Parathyroid adenoma (tissue), 2 donors: ENCODE data around the gene SLC38A4.

Source experiments
- H2AFZ ChIP-seq: fragments of 300-600 bp; sonication (generic); one replicate; pipeline ENCODE4 v1.7.0; 2017; ENCODE audit warnings: antibody characterized with exemption, mild to moderate bottlenecking
- H3K27ac ChIP-seq: fragments of 300-600 bp; sonication (generic); one replicate; pipeline ENCODE4 v1.7.0; 2017
- H3K27me3 ChIP-seq: fragments of 300-600 bp; sonication (generic); one replicate; pipeline ENCODE4 v1.7.0; 2017; ENCODE audit warnings: low read length; ENCODE audit not compliant: control insufficient read depth, insufficient read depth
- H3K36me3 ChIP-seq: fragments of 300-600 bp; sonication (generic); one replicate; pipeline ENCODE4 v1.7.0; 2017; ENCODE audit warnings: low read length; ENCODE audit not compliant: control insufficient read depth, insufficient read depth
- H3K4me1 ChIP-seq: fragments of 300-600 bp; sonication (generic); one replicate; pipeline ENCODE4 v1.7.0; 2017; ENCODE audit warnings: control low read depth
- H3K4me2 ChIP-seq: fragments of 300-600 bp; sonication (generic); one replicate; pipeline ENCODE4 v1.7.0; 2017; ENCODE audit warnings: low read length
- H3K4me3 ChIP-seq: fragments of 300-600 bp; sonication (generic); one replicate; pipeline ENCODE4 v1.7.0; 2017; ENCODE audit warnings: low read depth, low read length
- H3K79me2 ChIP-seq: fragments of 300-600 bp; sonication (generic); one replicate; pipeline ENCODE4 v1.7.0; 2017; ENCODE audit warnings: control low read depth
- H3K9ac ChIP-seq: fragments of 300-600 bp; sonication (generic); one replicate; pipeline ENCODE4 v1.7.0; 2017; ENCODE audit warnings: mild to moderate bottlenecking
- H3K9me3 ChIP-seq: fragments of 300-600 bp; sonication (generic); one replicate; pipeline ENCODE4 v1.7.0; 2017; ENCODE audit warnings: low read length; ENCODE audit not compliant: control insufficient read depth
- CTCF ChIP-seq: fragments of 300-600 bp; sonication (generic); IDR thresholded peaks from one replicate; pipeline ENCODE4 v1.7.0; 2017; ENCODE audit warnings: antibody characterized with exemption, mild to moderate bottlenecking
- donor health status: primary hyperparathyroidism.

SLC38A4 gene

GRCh38 chr12:46835785-46836184 is 10.0 kb upstream of the SLC38A4 start:
- Histone ChIP-seq H3K9ac (no peak overlapping the region), H2AFZ (no peak overlapping the region), H3K4me3 (no peak overlapping the region), H3K4me1 (peaks cover 2% of the 10 kb centered on the region), H3K27me3 (no peaks in the 10 kb centered on the region), H3K27ac (no peak overlapping the region), H3K9me3 (no peaks in the 10 kb centered on the region), H3K4me2 (no peak overlapping the region), H3K36me3 (no peaks in the 10 kb centered on the region), H3K79me2 (no peaks in the 10 kb centered on the region)
- no peak for TF ChIP-seq CTCF

- Histone ChIP-seq H3K9me3 (no peaks in the 10 kb centered on the region), H3K4me1 (peaks cover 2% of the 10 kb centered on the region), H3K36me3 (no peaks in the 10 kb centered on the region), H3K4me3 (peak overlapping the region; percentile 39), H3K9ac (no peak overlapping the region), H3K27ac (no peak overlapping the region), H3K4me2 (peak overlapping the region; percentile 68), H2AFZ (peak overlapping the region; percentile 54), H3K79me2 (no peaks in the 10 kb centered on the region), H3K27me3 (no peaks in the 10 kb centered on the region)
- TF ChIP-seq CTCF: no peak
Observed at GRCh38 chr12:46832130-46832704, 6.4 kb upstream of the SLC38A4 start.

DNA sequence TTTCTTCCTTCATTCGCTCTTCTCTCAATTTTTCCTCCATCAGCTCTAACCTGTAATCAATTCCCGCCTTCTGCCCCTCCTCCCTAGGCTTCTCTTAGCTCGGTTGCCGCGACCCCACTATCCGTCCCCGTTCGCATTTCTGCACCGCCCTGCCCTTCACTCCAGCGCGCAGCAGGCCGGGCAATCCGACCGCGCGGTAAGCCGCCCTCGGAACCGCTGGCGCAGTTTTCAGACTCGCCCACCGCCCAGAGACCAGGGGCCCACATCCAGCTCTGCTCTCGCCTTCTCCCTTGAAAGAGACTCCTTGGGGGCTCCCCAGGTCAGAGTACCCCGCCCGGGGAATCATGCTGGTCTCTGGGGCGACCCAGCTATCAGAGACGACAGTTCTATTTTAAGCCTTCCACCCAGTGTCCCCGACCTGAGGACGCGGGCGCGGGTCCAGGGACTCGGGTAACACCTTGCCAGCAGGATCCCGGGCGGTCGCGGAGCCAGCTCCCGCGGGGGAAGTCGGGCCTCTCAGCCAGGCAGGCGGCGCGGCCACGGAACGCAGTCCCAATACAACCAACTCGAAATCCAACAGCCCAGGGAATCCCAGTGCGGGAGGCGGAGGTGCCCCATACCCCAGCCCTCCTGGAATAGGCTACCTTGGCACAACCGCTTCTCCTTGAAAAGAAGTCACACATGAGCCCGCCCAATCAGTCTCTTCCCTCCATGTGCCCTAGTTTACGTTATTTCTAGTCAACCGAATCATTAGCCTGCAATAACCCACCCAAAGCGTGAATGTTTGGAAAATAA is 5.7 kb upstream of the SLC38A4 start:
- no peak for TF ChIP-seq CTCF
- no peaks in the 10 kb centered on the region for H3K9me3 ChIP-seq
- peak overlapping the region; percentile 39 for H3K4me3 ChIP-seq
- no peaks in the 10 kb centered on the region for H3K36me3 ChIP-seq
- H3K9ac ChIP-seq: no peak overlapping the region
- H2AFZ ChIP-seq: peak overlapping the region; percentile 54
- peaks cover 2% of the 10 kb centered on the region for H3K4me1 ChIP-seq
- no peak overlapping the region for H3K27ac ChIP-seq
- no peaks in the 10 kb centered on the region for H3K27me3 ChIP-seq
- peak overlapping the region; percentile 68 for H3K4me2 ChIP-seq
- no peaks in the 10 kb centered on the region for H3K79me2 ChIP-seq

DNA sequence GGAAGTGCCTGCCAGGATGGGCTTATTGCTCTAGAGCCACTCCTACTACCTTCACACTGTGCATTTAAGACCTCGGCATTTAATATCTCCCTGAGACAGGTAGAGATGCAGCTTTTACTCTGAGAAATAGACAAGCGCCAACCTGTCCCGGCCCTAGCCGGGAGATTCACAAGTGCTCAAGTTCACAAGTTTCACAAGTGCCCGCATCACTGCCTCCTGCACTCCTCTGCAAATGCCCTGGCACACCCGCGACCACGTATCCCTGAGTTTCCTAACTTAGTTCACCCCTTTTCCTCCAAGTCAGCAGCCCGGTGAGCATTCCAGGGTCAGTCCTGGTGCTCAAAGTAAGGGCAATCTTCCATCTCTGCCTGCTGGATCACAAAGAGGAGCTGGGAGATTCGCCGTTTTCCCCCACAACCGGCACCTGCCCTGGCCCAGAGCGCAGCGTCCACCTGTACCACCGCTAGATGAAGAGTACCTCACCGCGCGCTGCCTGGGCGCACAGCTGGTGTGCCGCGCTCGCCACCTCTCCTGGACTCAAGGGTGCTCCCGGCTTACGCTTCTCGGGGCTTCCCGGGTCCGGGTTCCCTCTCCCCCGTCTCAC is 5.0 kb upstream of the SLC38A4 start:
- TF ChIP-seq CTCF: no peak
- H3K4me2 ChIP-seq: peak overlapping the region; percentile 68
- H2AFZ ChIP-seq: peak overlapping the region; percentile 54
- no peaks in the 10 kb centered on the region for H3K79me2 ChIP-seq
- H3K36me3 ChIP-seq: no peaks in the 10 kb centered on the region
- H3K4me3 ChIP-seq: peak overlapping the region; percentile 39
- no peaks in the 10 kb centered on the region for H3K9me3 ChIP-seq
- no peaks in the 10 kb centered on the region for H3K27me3 ChIP-seq
- H3K9ac ChIP-seq: no peak overlapping the region
- no peak overlapping the region for H3K27ac ChIP-seq
- peaks cover 2% of the 10 kb centered on the region for H3K4me1 ChIP-seq
